Stimulated activated CD4-positive, alpha-beta T cell treated with anti-CD3 and anti-CD28 coated beads, Interleukin-1b, Interleukin-23, amount 100 ng/mL, for 1 hour (primary cell): ENCODE results near the gene XCR1.
"Not testable (repeated sequence)": the region's sequence is repeated elsewhere in the genome, so short reads cannot be mapped to it uniquely, and the experiment has no call there.

ENCODE experiments used
- DNase-seq, 2 donors: peaks; one replicate each; pipeline ENCODE4 v3.0.0-alpha.2; 2020; ENCODE audit warnings: low read depth in 2 of 2

XCR1 gene

GRCh38 chr3:46027021-46027705, at the start of gene XCR1:
Gene XCR1, minus strand, starts transcription at chr3:46027483. Its CDS starts 5,536 bp downstream, at chr3:46021947.
- DNase-seq: no peak

GRCh38 chr3:46076606-46077005, 49.3 kb upstream of the XCR1 start:
- no peak for DNase-seq

GRCh38 chr3:46075816-46076215, 48.5 kb upstream of the XCR1 start:
- DNase-seq: no peak

GRCh38 chr3:46071222-46071858, 44.1 kb upstream of the XCR1 start:
- no peak for DNase-seq

GRCh38 chr3:46070595-46071093, 43.4 kb upstream of the XCR1 start:
- no peak for DNase-seq

- DNase-seq: no peak
Observed at GRCh38 chr3:46068501-46068900, 41.2 kb upstream of the XCR1 start.

- DNase-seq: no peak
Observed at GRCh38 chr3:46067401-46067800, 40.1 kb upstream of the XCR1 start.

- DNase-seq: no peak
Observed at GRCh38 chr3:46065750-46066256, 38.5 kb upstream of the XCR1 start.

GRCh38 chr3:46065294-46065705, 38.0 kb upstream of the XCR1 start:
- peak; percentile 46 to 71 for DNase-seq

GRCh38 chr3:46062679-46063078, 35.4 kb upstream of the XCR1 start:
- DNase-seq: no peak

GRCh38 chr3:46061887-46062286, 34.6 kb upstream of the XCR1 start:
- no peak for DNase-seq

- DNase-seq: no peak
Observed at GRCh38 chr3:46061108-46061720, 33.9 kb upstream of the XCR1 start.

GRCh38 chr3:46060551-46060950, 33.3 kb upstream of the XCR1 start:
- DNase-seq: no peak

GRCh38 chr3:46059432-46059831, 32.1 kb upstream of the XCR1 start:
- no peak for DNase-seq

GRCh38 chr3:46058981-46059380, 31.7 kb upstream of the XCR1 start:
- DNase-seq: no peak

GRCh38 chr3:46057716-46058115, 30.4 kb upstream of the XCR1 start:
- DNase-seq: no peak

- no peak for DNase-seq
Observed at GRCh38 chr3:46056686-46057085, 29.4 kb upstream of the XCR1 start.

GRCh38 chr3:46053761-46054515, 26.7 kb upstream of the XCR1 start:
- not testable (repeated sequence) for DNase-seq

GRCh38 chr3:46053265-46053664, 26.0 kb upstream of the XCR1 start:
- not testable (repeated sequence) for DNase-seq

GRCh38 chr3:46052531-46052930, 25.2 kb upstream of the XCR1 start:
- DNase-seq: no peak

- DNase-seq: no peak
Observed at GRCh38 chr3:46049093-46049492, 21.8 kb upstream of the XCR1 start.

- not testable (repeated sequence) for DNase-seq
Observed at GRCh38 chr3:46046231-46046630, 18.9 kb upstream of the XCR1 start.
